ENCODE data around the gene ZNF831. TPM values are rescaled to one million over a fixed set of nuclear protein-coding genes. Genes with fewer than 3 reads are reported as not detected.

Gene ZNF831
- total and polyA plus RNA-seq, 10 of the 15 experiments (the other 5 are each of a cell fraction or from before 2014, with no cell fraction given): 0.01 to 0.97 (median 0.23) TPM

DNA sequence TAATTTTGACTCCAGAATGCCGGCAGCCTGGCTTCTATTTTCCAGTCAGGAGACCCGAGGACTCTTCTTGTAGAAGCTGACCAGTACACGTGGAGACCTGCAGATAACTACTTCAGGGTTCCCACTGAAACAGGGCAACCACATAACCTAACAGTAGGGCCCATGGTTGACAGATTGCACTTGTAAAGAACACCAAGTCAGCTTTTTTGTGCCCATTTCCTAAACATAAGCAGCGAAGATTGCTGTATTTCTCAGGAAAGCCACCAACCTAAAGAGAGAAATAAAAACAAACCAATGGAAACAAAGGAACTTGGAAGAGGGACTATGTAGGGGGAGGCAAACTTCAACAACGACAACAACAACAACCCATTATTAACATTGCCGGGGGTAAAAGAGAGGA, 86.7 kb downstream of the ZNF831 start (continued):
- TF ChIP-seq, protein P1, sequence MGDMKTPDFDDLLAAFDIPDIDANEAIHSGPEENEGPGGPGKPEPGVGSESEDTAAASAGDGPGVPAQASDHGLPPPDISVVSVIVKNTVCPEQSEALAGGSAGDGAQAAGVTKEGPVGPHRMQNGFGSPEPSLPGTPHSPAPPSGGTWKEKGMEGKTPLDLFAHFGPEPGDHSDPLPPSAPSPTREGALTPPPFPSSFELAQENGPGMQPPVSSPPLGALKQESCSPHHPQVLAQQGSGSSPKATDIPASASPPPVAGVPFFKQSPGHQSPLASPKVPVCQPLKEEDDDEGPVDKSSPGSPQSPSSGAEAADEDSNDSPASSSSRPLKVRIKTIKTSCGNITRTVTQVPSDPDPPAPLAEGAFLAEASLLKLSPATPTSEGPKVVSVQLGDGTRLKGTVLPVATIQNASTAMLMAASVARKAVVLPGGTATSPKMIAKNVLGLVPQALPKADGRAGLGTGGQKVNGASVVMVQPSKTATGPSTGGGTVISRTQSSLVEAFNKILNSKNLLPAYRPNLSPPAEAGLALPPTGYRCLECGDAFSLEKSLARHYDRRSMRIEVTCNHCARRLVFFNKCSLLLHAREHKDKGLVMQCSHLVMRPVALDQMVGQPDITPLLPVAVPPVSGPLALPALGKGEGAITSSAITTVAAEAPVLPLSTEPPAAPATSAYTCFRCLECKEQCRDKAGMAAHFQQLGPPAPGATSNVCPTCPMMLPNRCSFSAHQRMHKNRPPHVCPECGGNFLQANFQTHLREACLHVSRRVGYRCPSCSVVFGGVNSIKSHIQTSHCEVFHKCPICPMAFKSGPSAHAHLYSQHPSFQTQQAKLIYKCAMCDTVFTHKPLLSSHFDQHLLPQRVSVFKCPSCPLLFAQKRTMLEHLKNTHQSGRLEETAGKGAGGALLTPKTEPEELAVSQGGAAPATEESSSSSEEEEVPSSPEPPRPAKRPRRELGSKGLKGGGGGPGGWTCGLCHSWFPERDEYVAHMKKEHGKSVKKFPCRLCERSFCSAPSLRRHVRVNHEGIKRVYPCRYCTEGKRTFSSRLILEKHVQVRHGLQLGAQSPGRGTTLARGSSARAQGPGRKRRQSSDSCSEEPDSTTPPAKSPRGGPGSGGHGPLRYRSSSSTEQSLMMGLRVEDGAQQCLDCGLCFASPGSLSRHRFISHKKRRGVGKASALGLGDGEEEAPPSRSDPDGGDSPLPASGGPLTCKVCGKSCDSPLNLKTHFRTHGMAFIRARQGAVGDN (IDR thresholded peaks at IDR 0.05): no peak
- no peak for TF ChIP-seq SRF (IDR thresholded peaks at IDR 0.05; ENCODE audit: low read depth in 2 of 2, low read length in 2 of 2)

GRCh38 chr20:59253325-59253724, 89.7 kb downstream of the ZNF831 start:
- RAD21 ChIA-PET (ENCODE audit: unreplicated experiment): no interaction called here
- peak; percentile 12; the same call in 1 of the 2 replicates for TF ChIP-seq RUNX3 (IDR thresholded peaks at IDR 0.05; ENCODE audit: low read length)
- TF ChIP-seq SP1 (IDR thresholded peaks at IDR 0.05; ENCODE audit: low read depth, low read length): no peak
- TF ChIP-seq RCOR1 (conservative IDR thresholded peaks at IDR 0.05; ENCODE audit: low read depth, low read length): no peak
- no peak for TF ChIP-seq IKZF1 (conservative IDR thresholded peaks at IDR 0.05)
- no peak for TF ChIP-seq YY1 (IDR thresholded peaks at IDR 0.05; ENCODE audit: low read depth, low read length)
- no peak for DNase-seq (ENCODE audit: low read depth, low spot score)
- no peak for ATAC-seq
- no peaks in the 10 kb centered on the region for H3K36me3 ChIP-seq (ENCODE audit: control insufficient read depth in 2 of 2, insufficient read depth in 2 of 2, low read length in 1 of 2)
- no peak overlapping the region for H3K4me3 ChIP-seq
- FAIRE-seq: no peak
- no peak overlapping the region for H3K4me2 ChIP-seq (ENCODE audit: control insufficient read depth, insufficient read depth)
- H4K20me1 ChIP-seq (ENCODE audit: control insufficient read depth, insufficient read depth): no peaks in the 10 kb centered on the region
- H3K9ac ChIP-seq (ENCODE audit: control insufficient read depth, insufficient read depth, low read length): no peak overlapping the region
- CTCF ChIA-PET: interaction anchor here (0.6 to 1.0 kb wide), 2 partner anchors 13 to 108 kb away, joined by 3 read pairs; no protein-coding TSS in a partner anchor
- H3K27me3 ChIP-seq (replicated peaks in 1 of 2; ENCODE audit: control insufficient read depth in 2 of 2, insufficient read depth in 2 of 2, low read length in 1 of 2): no peaks in the 10 kb centered on the region; a peak in 1 of 4 replicates
- BruUV-seq (replicated peaks): no TSS peak
- in situ Hi-C loops (cut with MboI) (no loop called here), intact Hi-C loops (cut with micrococcal nuclease; ENCODE audit: unreplicated experiment) (no loop called here)
- no peak overlapping the region for H2AFZ ChIP-seq (ENCODE audit: control insufficient read depth, low read depth, low read length)
- no peaks in the 10 kb centered on the region for H3K9me3 ChIP-seq (replicated peaks; ENCODE audit: control insufficient read depth, insufficient read depth, low read length)
- SMC1A ChIA-PET (ENCODE audit: uncharacterized antibody, unreplicated experiment): no interaction called here
- H3K27ac ChIP-seq (ENCODE audit: control insufficient read depth, insufficient read depth): no peak overlapping the region
- no peaks in the 10 kb centered on the region for H3K4me1 ChIP-seq (ENCODE audit: control insufficient read depth, insufficient read depth, low read length)
- WGBS (ENCODE audit: insufficient coverage, insufficient replicate concordance, low lambda C conversion rate, missing lambda C conversion rate): 0% methylated on average over 6 of the region's 6 CpGs
- POLR2A ChIA-PET: no interaction called here
- H3K79me2 ChIP-seq (ENCODE audit: control insufficient read depth, insufficient read depth, low read length): no peaks in the 10 kb centered on the region

Measured in GM12878 (cell line).